Liver (tissue), 9 donors: ENCODE measurements around the gene KAT7. TPM values are rescaled to one million over a fixed set of nuclear protein-coding genes. Genes with fewer than 3 reads are reported as not detected.

Source experiments
- DNase-seq: peaks from one replicate; pipeline ENCODE4 v3.0.0-alpha.2; 2017; ENCODE audit warnings: low spot score
- H3K27ac ChIP-seq, 2 donors: one replicate each; pipeline ENCODE4 v1.7.0; 2013; ENCODE audit warnings: inconsistent platforms in 2 of 2, low read length in 2 of 2, control low read depth in 1 of 2, low read depth in 1 of 2, mild to moderate bottlenecking in 1 of 2
- H3K27me3 ChIP-seq, 4 donors: one replicate each; pipeline versions ENCODE4 v1.6.1 to v1.7.0; 2013; ENCODE audit warnings: low read length in 3 of 4, inconsistent platforms in 1 of 4, mild to moderate bottlenecking in 1 of 4, moderate library complexity in 1 of 4; ENCODE audit not compliant: control insufficient read depth in 4 of 4, insufficient read depth in 4 of 4
- H3K36me3 ChIP-seq, 4 donors: one replicate each; pipeline versions ENCODE4 v1.6.1 to v1.7.0; 2013; ENCODE audit warnings: low read length in 3 of 4, mild to moderate bottlenecking in 3 of 4, low read depth in 1 of 4, moderate library complexity in 1 of 4; ENCODE audit not compliant: control insufficient read depth in 4 of 4, insufficient read depth in 3 of 4
- H3K4me1 ChIP-seq, 4 donors: one replicate each; pipeline versions ENCODE4 v1.6.1 to v1.7.0; 2013; ENCODE audit warnings: low read length in 3 of 4, mild to moderate bottlenecking in 3 of 4, moderate library complexity in 1 of 4; ENCODE audit not compliant: control insufficient read depth in 4 of 4, insufficient read depth in 4 of 4
- H3K4me3 ChIP-seq, 3 donors: one replicate each; pipeline versions ENCODE4 v1.6.1 to v1.7.0; 2013; ENCODE audit warnings: low read length in 3 of 3, control low read depth in 1 of 3, low read depth in 1 of 3, mild to moderate bottlenecking in 1 of 3
- H3K9ac ChIP-seq, 2 donors: one replicate each; pipeline ENCODE4 v1.7.0; 2013; ENCODE audit warnings: low read length in 2 of 2, mild to moderate bottlenecking in 2 of 2, moderate library complexity in 2 of 2, control low read depth in 1 of 2, low read depth in 1 of 2
- H3K9me3 ChIP-seq, 4 donors: one replicate each; pipeline versions ENCODE4 v1.6.1 to v1.7.0; 2013; ENCODE audit warnings: low read length in 3 of 4; ENCODE audit not compliant: control insufficient read depth in 4 of 4
- FOXA1 ChIP-seq: IDR thresholded peaks from 2 replicates; pipeline ENCODE4 v1.6.1; 2016; ENCODE audit warnings: antibody characterized with exemption
- FOXA2 ChIP-seq: IDR thresholded peaks from 2 replicates; pipeline ENCODE4 v1.6.1; 2016; ENCODE audit warnings: antibody characterized with exemption
- HNF4A ChIP-seq, 2 donors: conservative IDR thresholded peaks; 2 replicates each; pipeline ENCODE4 v1.6.1; 2016; ENCODE audit warnings: antibody characterized with exemption in 2 of 2, mild to moderate bottlenecking in 2 of 2
- JUND ChIP-seq, 2 donors: IDR thresholded peaks; 2 replicates each; pipeline ENCODE4 v1.6.1; 2016; ENCODE audit warnings: antibody characterized with exemption in 2 of 2
- NR2F2 ChIP-seq: IDR thresholded peaks from 2 replicates; pipeline ENCODE4 v1.6.1; 2016; ENCODE audit warnings: antibody characterized with exemption
- RAD21 ChIP-seq, 2 donors: IDR thresholded peaks; 2 replicates each; pipeline ENCODE4 v1.6.1; 2016; ENCODE audit warnings: antibody characterized with exemption in 2 of 2, mild to moderate bottlenecking in 2 of 2
- YY1 ChIP-seq: IDR thresholded peaks from 2 replicates; pipeline ENCODE4 v1.6.1; 2016; ENCODE audit warnings: antibody characterized with exemption, mild to moderate bottlenecking
- WGBS: extraction: QIAGEN DNeasy Blood & Tissue Kit; methylation state at CpG from one replicate; pipeline ENCODE4 v1.1.7; 2013; 5-methylcytosine and 5-hydroxymethylcytosine counted together
- polyA plus RNA-seq, 2 donors: library from polyadenylated mRNA; stranded (reverse) in 1 of 2; unstranded in 1 of 2; fragments of 200-250 nt in 1 of 2; fragments of >200 nt in 1 of 2; fragmentation: Nextera tagmentation in 1 of 2; extraction: Ambion mirVana in 1 of 2; gene quantifications; one replicate each; pipeline versions ENCODE4 v1.2.1 to v1.2.3, GENCODE V29; 2013 to 2015
- total RNA-seq, 2 donors: library from RNA; depleted of rRNA; stranded (reverse); fragments of >200 nt; gene quantifications; one replicate each; pipeline ENCODE4 v1.2.3, GENCODE V29; 2014
- TF ChIP-seq, protein P1 (sequence below): IDR thresholded peaks from 2 replicates; pipeline ENCODE4 v1.6.1; 2016; ENCODE audit warnings: antibody characterized with exemption
- TF ChIP-seq, protein P2 (sequence below): IDR thresholded peaks from 2 replicates; pipeline ENCODE4 v1.6.1; 2016; ENCODE audit warnings: antibody characterized with exemption
- TF ChIP-seq, protein P3 (sequence below): IDR thresholded peaks from 2 replicates; pipeline ENCODE4 v1.6.1; 2016; ENCODE audit warnings: antibody characterized with exemption, mild to moderate bottlenecking
- TF ChIP-seq, protein P4 (sequence below): fragments of 150-350 bp; IDR thresholded peaks from 2 replicates; pipeline ENCODE4 v1.5.1; 2017; ENCODE audit warnings: improper control_type of control experiment, low read depth, low read length; ENCODE audit not compliant: missing input control
- donor health status: healthy.
- donor health status: healthy.
- donor health status: healthy.
- donor health status: healthy.
- donor health status: healthy.

Gene KAT7
- total and polyA plus RNA-seq, 4 donors, result 6.1 to 24.2 (median 12.6) TPM

DNA sequence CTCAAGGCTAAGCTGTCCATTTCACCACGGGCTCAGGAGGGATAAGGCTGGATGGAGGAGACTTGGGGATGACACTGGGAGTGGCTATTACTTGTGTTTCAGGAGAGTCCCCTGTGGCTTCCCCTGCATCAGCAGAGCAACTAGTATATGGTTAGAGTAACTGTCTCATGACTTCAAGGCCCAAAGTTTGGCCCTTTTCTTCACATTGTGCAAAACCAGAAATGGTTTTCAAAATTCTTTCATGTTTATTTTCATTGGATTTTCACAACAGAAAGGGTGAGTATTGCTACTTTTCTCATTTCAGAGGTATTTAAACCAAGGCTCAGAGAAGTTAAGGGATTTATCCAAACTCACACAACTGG lies 77.5 kb downstream of the KAT7 start:
- no peak for TF ChIP-seq RAD21 (IDR thresholded peaks at IDR 0.05)
- TF ChIP-seq, protein P1, sequence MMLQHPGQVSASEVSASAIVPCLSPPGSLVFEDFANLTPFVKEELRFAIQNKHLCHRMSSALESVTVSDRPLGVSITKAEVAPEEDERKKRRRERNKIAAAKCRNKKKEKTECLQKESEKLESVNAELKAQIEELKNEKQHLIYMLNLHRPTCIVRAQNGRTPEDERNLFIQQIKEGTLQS, result no peak
- no peaks in the 10 kb centered on the region for H3K9me3 ChIP-seq
- H3K27me3 ChIP-seq, result no peaks in the 10 kb centered on the region
- no peak overlapping the region for H3K4me3 ChIP-seq
- DNase-seq, result no peak
- H3K36me3 ChIP-seq, result no peaks in the 10 kb centered on the region
- H3K9ac ChIP-seq, result no peak overlapping the region
- WGBS, result 75% methylated on average over 1 of the region's 1 CpG
- H3K27ac ChIP-seq, result no peak overlapping the region
- H3K4me1 ChIP-seq, result peaks cover 0 to 7% (median 3%) of the 10 kb centered on the region in 4 donors

DNA sequence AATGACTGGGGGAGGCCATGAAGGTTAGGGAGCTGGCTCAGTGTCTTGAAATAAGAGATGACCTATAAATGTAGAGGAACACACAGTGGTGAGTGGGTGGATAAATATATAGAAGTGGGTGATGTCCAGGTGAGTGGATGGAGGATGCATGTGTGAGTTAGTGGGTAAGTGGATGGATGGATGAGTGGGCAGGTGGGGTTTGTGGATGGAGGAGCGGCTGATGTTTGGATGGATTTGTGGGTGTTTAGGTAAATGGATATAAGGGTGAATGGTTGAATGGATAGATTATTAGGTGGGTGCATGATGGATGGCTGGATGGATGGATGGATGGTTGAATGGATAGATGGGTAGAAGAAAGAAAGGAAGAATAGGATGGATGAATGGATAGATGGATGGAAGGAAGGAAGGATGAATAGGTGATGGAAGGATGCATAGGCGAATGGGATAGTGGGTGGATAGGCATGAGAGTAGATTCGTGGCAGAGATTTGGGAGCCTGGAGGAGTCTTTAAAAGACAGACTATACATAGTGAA lies 78.5 kb downstream of the KAT7 start:
- H3K4me3 ChIP-seq, result no peak overlapping the region
- no peaks in the 10 kb centered on the region for H3K36me3 ChIP-seq
- no peaks in the 10 kb centered on the region for H3K27me3 ChIP-seq
- no peaks in the 10 kb centered on the region for H3K9me3 ChIP-seq
- H3K9ac ChIP-seq, result no peak overlapping the region
- H3K4me1 ChIP-seq, result peaks cover 0 to 7% (median 3%) of the 10 kb centered on the region in 4 donors
- no peak for TF ChIP-seq HNF4A (conservative IDR thresholded peaks at IDR 0.05)
- no peak for TF ChIP-seq RAD21 (IDR thresholded peaks at IDR 0.05)
- no peak for TF ChIP-seq NR2F2
- TF ChIP-seq JUND (IDR thresholded peaks at IDR 0.05), result no peak
- TF ChIP-seq, protein P2, sequence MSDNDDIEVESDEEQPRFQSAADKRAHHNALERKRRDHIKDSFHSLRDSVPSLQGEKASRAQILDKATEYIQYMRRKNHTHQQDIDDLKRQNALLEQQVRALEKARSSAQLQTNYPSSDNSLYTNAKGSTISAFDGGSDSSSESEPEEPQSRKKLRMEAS, result no peak
- TF ChIP-seq, protein P3, sequence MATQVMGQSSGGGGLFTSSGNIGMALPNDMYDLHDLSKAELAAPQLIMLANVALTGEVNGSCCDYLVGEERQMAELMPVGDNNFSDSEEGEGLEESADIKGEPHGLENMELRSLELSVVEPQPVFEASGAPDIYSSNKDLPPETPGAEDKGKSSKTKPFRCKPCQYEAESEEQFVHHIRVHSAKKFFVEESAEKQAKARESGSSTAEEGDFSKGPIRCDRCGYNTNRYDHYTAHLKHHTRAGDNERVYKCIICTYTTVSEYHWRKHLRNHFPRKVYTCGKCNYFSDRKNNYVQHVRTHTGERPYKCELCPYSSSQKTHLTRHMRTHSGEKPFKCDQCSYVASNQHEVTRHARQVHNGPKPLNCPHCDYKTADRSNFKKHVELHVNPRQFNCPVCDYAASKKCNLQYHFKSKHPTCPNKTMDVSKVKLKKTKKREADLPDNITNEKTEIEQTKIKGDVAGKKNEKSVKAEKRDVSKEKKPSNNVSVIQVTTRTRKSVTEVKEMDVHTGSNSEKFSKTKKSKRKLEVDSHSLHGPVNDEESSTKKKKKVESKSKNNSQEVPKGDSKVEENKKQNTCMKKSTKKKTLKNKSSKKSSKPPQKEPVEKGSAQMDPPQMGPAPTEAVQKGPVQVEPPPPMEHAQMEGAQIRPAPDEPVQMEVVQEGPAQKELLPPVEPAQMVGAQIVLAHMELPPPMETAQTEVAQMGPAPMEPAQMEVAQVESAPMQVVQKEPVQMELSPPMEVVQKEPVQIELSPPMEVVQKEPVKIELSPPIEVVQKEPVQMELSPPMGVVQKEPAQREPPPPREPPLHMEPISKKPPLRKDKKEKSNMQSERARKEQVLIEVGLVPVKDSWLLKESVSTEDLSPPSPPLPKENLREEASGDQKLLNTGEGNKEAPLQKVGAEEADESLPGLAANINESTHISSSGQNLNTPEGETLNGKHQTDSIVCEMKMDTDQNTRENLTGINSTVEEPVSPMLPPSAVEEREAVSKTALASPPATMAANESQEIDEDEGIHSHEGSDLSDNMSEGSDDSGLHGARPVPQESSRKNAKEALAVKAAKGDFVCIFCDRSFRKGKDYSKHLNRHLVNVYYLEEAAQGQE, result no peak
- no peak for TF ChIP-seq FOXA1
- TF ChIP-seq, protein P4, sequence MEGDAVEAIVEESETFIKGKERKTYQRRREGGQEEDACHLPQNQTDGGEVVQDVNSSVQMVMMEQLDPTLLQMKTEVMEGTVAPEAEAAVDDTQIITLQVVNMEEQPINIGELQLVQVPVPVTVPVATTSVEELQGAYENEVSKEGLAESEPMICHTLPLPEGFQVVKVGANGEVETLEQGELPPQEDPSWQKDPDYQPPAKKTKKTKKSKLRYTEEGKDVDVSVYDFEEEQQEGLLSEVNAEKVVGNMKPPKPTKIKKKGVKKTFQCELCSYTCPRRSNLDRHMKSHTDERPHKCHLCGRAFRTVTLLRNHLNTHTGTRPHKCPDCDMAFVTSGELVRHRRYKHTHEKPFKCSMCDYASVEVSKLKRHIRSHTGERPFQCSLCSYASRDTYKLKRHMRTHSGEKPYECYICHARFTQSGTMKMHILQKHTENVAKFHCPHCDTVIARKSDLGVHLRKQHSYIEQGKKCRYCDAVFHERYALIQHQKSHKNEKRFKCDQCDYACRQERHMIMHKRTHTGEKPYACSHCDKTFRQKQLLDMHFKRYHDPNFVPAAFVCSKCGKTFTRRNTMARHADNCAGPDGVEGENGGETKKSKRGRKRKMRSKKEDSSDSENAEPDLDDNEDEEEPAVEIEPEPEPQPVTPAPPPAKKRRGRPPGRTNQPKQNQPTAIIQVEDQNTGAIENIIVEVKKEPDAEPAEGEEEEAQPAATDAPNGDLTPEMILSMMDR, result no peak
- 92% methylated on average over 3 of the region's 3 CpGs for WGBS
- DNase-seq, result no peak
- no peak overlapping the region for H3K27ac ChIP-seq

DNA sequence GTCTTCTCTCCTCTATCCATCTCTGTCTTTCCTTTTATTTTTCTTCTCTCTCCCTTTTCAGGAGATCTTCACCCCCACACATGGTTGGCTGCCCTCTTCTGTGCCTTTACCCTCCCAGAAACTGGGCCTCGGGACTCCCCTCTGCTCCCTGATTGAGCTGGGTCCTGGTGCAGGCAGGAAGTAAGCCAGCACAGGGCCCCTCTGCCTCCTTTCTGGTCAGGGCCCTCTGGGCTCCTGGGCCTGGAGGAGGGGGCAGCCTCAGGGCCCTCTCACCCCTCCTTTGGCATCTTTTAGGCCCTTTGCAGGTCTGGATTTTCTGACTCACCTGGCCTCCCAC lies 80.5 kb downstream of the KAT7 start:
- WGBS, result 54% methylated on average over 1 of the region's 1 CpG
- no peak overlapping the region for H3K4me3 ChIP-seq
- no peaks in the 10 kb centered on the region for H3K4me1 ChIP-seq
- no peak overlapping the region for H3K27ac ChIP-seq
- no peaks in the 10 kb centered on the region for H3K36me3 ChIP-seq
- no peak for DNase-seq
- TF ChIP-seq FOXA2, result no peak
- no peak for TF ChIP-seq YY1
- TF ChIP-seq, protein P4, result no peak
- TF ChIP-seq, protein P1, result no peak
- no peak overlapping the region for H3K9ac ChIP-seq
- no peaks in the 10 kb centered on the region for H3K9me3 ChIP-seq
- no peaks in the 10 kb centered on the region for H3K27me3 ChIP-seq
